H1 (cell line): Measurements from ENCODE around the gene APLP1.

Experiments used
- ATF3 ChIP-seq: IDR thresholded peaks from 2 replicates; pipeline ENCODE4 v1.6.1; 2011; ENCODE audit warnings: low read depth, mild to moderate bottlenecking, low read length; ENCODE audit not compliant: insufficient read depth
- CREB1 ChIP-seq: IDR thresholded peaks from 2 replicates; pipeline ENCODE4 v1.6.1; 2012; ENCODE audit warnings: inconsistent platforms
- CTCF ChIP-seq, 3 experiments: IDR thresholded peaks; 1 replicate in 2 of 3; 2 replicates in 1 of 3; pipeline versions ENCODE4 v1.5.1 to v1.6.1; 2011; ENCODE audit warnings: low read length in 3 of 3, mild to moderate bottlenecking in 3 of 3, inconsistent platforms in 2 of 3, low read depth in 1 of 3, moderate library complexity in 1 of 3; ENCODE audit not compliant: insufficient read depth in 1 of 3; ENCODE audit errors: control extremely low read depth in 1 of 3
- EP300 ChIP-seq, 2 experiments: IDR thresholded peaks; 1 replicate in 1 of 2; 2 replicates in 1 of 2; pipeline ENCODE4 v1.6.1; 2011 to 2012; ENCODE audit warnings: low read depth in 2 of 2, low read length in 2 of 2, mild to moderate bottlenecking in 2 of 2, borderline replicate concordance in 1 of 2, inconsistent platforms in 1 of 2, moderate library complexity in 1 of 2
- EZH2 ChIP-seq: fragments of 200-600 bp; sonication (generic); IDR thresholded peaks from 2 replicates; pipeline ENCODE4 v1.7.1; 2012; ENCODE audit warnings: low read depth, mild to moderate bottlenecking, moderate library complexity, low read length, inconsistent platforms; ENCODE audit not compliant: severe bottlenecking
- GABPA ChIP-seq: IDR thresholded peaks from 2 replicates; pipeline ENCODE4 v1.6.1; 2011; ENCODE audit warnings: mild to moderate bottlenecking, low read length, moderate library complexity, borderline replicate concordance; ENCODE audit not compliant: insufficient read depth
- POLR2A ChIP-seq, 2 experiments: IDR thresholded peaks; 1 replicate in 1 of 2; 2 replicates in 1 of 2; pipeline ENCODE4 v1.6.1; 2011; ENCODE audit warnings: low read depth in 2 of 2, low read length in 2 of 2, mild to moderate bottlenecking in 2 of 2; ENCODE audit errors: control extremely low read depth in 1 of 2
- POLR2AphosphoS5 ChIP-seq: IDR thresholded peaks from 2 replicates; pipeline ENCODE4 v1.6.1; 2011; ENCODE audit warnings: low read depth, low read length
- RBBP5 ChIP-seq: IDR thresholded peaks from 2 replicates; pipeline ENCODE4 v1.7.1; 2012; ENCODE audit warnings: low read depth, mild to moderate bottlenecking, inconsistent platforms, low read length, moderate library complexity, borderline replicate concordance
- RFX5 ChIP-seq: IDR thresholded peaks from 2 replicates; pipeline ENCODE4 v1.6.1; 2011; ENCODE audit warnings: low read depth, low read length, improper control_type of control experiment, borderline replicate concordance
- SIRT6 ChIP-seq: IDR thresholded peaks from one replicate; pipeline ENCODE4 v1.7.1; 2012; ENCODE audit warnings: low read length, inconsistent platforms
- TAF7 ChIP-seq: optimal IDR thresholded peaks from 2 replicates; pipeline ENCODE3; 2011; ENCODE audit warnings: low read depth, mild to moderate bottlenecking, inconsistent platforms, low read length, moderate library complexity, borderline replicate concordance
- TCF12 ChIP-seq: IDR thresholded peaks from 2 replicates; pipeline ENCODE4 v1.6.1; 2011; ENCODE audit warnings: low read depth, mild to moderate bottlenecking, low read length

GRCh38 chr19:35833972-35834371, 34.4 kb upstream of the APLP1 start:
- TF ChIP-seq RFX5 = no peak
- TF ChIP-seq CTCF (IDR thresholded peaks at IDR 0.05; ENCODE audit: control extremely low read depth in 1 of 3, insufficient read depth in 1 of 3, low read depth in 1 of 3, low read length in 3 of 3) = no peak
- TF ChIP-seq RBBP5 = no peak
- no peak for TF ChIP-seq ATF3
- TF ChIP-seq POLR2AphosphoS5 = no peak
- no peak for TF ChIP-seq GABPA
- no peak for TF ChIP-seq SIRT6
- no peak for TF ChIP-seq EZH2
- no peak for TF ChIP-seq POLR2A (IDR thresholded peaks at IDR 0.05; ENCODE audit: control extremely low read depth in 1 of 2, low read depth in 2 of 2, low read length in 2 of 2)
- TF ChIP-seq TCF12 = no peak
- TF ChIP-seq TAF7 = no peak
- no peak for TF ChIP-seq EP300 (IDR thresholded peaks at IDR 0.05; ENCODE audit: borderline replicate concordance in 1 of 2, low read depth in 2 of 2, low read length in 2 of 2)
- TF ChIP-seq CREB1 = no peak
